Muscle of back (tissue), 11 donors: Measurements from ENCODE around the gene ZNF787. TPM values are rescaled to one million over a fixed set of nuclear protein-coding genes. Genes with fewer than 3 reads are reported as not detected.

Experiments used
- DNase-seq, 3 donors: peaks; one replicate each; pipeline versions ENCODE4 v3.0.0 to v3.0.0-alpha.2; 2013
- polyA plus RNA-seq, 10 donors: library from polyadenylated mRNA; unstranded; fragments of 120-200 nt; gene quantifications; one replicate each; pipeline ENCODE4 v1.2.1, GENCODE V29; 2013; ENCODE audit not compliant: insufficient read length in 10 of 10

ZNF787 gene
- polyA plus RNA-seq, 10 donors, result 16.0 to 27.3 (median 18.9) TPM

DNA sequence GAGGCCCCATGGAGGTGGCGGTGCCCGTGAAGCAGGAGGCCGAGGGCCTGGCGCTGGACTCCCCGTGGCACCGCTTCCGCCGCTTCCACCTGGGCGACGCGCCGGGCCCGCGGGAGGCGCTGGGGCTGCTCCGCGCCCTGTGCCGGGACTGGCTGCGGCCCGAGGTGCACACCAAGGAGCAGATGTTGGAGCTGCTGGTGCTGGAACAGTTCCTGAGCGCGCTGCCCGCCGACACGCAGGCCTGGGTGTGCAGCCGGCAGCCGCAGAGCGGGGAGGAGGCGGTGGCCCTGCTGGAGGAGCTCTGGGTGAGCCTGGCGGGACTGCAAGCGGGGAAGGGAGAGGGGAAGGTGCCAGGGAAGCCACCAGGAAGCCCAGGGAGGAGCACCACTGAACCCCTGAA is 25.8 kb upstream of the ZNF787 start:
- DNase-seq, result peak in 1 of 3 donors; percentile 30

- no peak for DNase-seq
These were observed 24.6 kb upstream of the ZNF787 start for GRCh38 chr19:56145698-56146097.

DNA sequence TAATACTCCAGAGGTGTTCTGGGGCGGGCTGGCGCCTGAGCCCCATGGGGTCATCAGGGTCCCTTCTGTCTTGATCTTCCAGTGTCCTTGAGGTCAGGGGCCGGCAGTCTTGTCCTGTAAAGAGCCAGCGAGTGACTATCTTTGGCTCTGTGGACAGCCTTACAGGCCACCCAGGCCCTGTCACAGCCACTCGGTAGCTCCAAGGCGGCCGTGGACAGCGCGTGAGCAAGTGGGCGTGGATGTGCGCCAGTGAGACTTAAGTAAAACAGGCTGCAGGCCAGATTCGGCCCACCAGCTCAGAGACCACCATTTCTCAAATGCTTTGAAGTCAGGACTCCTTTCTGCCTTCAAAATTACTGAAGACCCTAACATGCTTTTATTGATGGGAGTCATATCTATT is 23.7 kb upstream of the ZNF787 start:
- DNase-seq, result no peak

- no peak for DNase-seq
These were observed 23.3 kb upstream of the ZNF787 start for GRCh38 chr19:56144376-56144775.

DNA sequence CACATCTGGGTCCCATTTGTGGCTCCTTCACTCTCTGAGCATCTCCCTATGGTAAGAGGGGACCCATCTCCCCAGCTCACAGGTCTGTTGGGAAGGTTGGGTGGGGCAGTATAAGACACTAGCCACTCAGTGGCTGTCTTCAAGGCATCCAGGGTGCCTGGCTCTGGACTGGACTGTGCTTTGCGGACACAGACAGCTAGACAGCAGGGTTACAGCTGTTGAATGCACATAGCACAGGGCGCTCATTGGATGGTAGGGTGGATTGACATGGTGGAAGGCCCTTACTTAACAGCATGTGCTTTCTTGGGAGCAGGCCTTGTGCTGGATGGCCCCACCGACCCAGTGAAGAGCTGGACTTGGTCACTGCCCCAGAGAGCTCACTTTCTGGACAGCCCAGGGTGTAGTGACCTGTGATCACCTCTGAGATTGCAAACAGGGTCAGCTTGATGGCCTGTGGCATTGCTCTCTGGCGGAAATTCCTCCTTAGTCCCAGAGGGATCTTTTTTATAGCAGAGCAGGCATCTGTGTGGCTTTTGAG is 21.9 kb upstream of the ZNF787 start:
- DNase-seq, result no peak

- no peak for DNase-seq
These were observed 21.1 kb upstream of the ZNF787 start for GRCh38 chr19:56142087-56142787.

- peak in 1 of 3 donors; percentile 55 for DNase-seq
These were observed 20.4 kb upstream of the ZNF787 start for GRCh38 chr19:56141417-56141993.

DNA sequence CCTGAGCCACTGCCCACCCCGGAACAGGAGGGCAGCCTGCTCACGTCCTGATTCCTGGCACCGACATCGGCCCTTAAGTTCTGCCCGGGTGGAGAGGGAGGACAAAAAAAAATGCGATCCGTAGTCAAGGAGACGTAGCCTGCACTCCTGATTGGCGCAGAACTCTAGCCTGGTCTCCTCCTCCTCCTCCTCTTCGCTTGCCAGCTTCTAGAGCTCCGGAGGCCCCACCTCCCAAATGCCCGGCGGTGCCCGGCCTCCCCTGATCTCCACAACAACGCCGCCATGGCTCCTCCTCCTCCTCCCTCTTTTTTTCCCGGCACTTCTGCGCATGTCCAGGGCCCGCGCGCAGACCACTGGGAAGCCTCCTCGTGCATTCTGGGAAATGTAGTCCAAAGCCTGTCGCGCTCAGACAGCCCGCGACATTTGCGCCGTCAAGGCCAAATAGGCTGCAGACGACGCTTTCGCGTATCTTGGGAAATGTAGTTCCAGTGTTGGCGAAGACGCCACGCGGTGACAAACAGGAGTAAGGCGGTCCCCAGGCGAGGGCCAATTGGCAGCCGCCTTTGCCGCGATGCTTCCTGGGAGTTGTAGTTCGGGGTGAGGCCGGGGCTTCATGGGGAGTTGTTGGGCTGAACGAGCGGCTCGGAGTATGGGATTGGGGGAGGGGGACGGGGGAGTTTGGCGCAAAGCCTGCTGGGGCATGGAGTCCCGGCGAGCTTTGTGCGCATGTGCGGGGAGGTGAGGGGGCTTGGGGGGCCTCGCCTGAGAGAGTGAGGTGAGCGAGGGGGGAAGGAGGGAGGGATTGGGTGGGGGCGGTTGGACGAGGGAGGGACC is 19.7 kb upstream of the ZNF787 start, which contains the start of gene ZNF444:
Gene ZNF444, plus strand, starts transcription at position 705 of the 834 bp plus-strand sequence. CDS start 5,625 bp downstream, outside the sequence.
- DNase-seq, result peak; percentile 99

DNA sequence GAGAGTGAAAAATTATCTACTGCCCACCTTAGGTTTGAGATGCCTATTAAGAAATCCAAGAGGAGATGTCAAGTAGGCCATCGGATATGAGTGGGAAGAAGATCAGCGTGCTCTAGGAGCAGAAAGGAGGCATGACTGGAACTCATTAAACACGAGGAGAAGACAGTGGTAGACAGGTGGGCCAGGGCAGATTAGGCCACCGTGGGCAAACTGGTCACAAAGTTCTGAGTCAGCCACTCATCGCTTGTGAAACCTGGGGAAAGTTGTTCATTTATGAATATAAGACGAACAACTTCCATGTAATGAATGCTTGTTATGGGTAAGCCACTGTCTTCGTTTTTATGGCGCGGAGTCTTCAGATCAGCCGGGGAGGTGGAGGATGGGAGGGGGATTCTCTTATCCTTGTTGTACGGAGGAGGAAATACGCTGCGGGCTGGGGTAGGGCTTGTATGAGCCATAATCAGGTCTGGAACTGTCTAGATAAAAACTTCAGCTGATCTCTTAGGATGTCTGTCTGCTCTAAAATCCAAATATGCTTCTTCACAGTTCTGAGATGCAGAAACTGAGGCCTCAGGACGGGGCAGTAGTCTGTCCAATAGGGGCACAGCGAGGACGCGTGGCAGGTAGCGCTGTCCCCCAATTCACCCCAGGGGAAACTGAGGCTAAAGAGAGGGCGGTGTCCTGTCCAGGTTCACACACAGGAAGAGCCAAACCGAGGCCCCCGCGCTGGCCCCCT is 18.9 kb upstream of the ZNF787 start:
- no peak for DNase-seq

GRCh38 chr19:56138069-56138468 is 17.0 kb upstream of the ZNF787 start:
- no peak for DNase-seq

DNA sequence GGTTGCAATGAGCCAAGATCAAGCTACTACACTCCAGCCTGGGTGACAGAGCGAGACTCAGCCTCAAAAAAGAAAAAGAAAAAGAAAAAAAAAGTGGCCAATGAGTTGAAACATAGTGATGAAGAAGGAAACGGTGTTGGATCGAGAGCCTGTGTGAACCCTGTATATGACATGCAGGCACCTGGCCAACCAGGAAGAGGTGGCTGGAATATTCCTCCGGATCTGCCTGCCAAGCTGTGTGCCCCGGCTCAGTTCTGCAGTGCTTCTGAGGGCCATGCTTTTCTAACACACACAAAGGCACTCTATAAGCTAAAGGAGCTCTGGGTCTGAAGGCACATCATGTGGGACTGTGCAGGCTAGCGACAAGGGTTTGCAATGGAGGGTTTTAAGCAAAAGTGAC is 16.3 kb upstream of the ZNF787 start:
- no peak for DNase-seq

DNA sequence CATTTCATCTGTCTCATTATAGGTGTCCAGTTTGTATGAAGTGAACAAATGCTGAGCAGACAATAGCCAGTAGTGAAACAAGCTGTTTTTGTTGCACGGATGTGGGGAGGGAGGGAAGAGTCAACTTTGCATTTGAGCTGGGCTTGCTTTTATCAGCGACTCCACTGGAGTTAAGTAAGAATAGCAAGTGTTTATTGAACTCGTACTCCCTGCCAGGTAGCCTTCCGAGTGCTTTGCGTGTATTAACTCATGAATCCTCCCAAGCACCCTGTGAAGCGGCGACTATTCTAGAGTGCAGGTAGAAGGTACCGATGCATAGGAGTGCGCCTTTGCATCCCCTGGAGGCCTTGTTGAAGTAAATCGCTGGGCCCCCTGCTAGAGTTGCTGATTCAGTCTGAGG is 15.3 kb upstream of the ZNF787 start:
- DNase-seq, result no peak

- no peak for DNase-seq
These were observed 13.5 kb upstream of the ZNF787 start for GRCh38 chr19:56134654-56134921.

DNA sequence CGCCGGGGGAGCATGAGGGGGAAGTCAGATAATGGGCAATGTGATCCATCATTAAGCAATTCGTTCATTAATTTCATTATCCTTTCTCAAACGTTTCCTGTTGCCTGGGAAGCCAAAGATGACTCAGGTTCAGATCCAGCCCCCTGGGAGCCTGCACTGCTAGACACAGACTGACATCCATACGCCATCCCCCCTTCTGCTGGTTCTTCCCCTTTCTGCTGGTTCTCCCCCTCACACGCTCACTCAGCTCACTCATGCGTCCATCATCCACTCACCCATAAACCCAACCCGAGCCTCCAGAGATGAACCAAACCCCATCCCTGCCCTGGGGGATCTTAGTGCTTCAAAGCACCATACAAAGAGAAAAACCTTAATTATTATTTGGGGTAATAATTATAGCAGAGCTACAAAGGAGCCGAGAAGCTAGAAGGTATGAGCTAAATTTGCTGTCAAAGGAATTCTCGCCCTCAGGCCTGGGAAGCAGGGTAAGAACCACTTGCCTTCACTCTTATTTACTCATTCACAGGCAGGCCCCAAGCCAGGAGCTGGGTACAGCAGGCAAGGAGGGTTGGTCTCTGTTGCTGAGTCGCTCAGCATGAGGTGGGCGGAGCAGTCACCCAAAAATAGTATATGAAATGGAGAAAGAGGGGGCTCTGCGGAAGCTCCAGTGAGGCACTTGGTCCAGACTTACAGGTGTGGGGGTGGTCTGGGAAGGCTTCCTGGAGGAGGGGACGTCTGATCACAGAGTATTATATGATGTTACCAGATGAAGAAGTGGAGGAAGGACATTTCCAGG is 13.0 kb upstream of the ZNF787 start:
- no peak for DNase-seq

- DNase-seq, result peak in 1 of 3 donors; percentile 50
These were observed 11.3 kb upstream of the ZNF787 start for GRCh38 chr19:56132316-56132822.

GRCh38 chr19:56131651-56132050 is 10.6 kb upstream of the ZNF787 start:
- no peak for DNase-seq

GRCh38 chr19:56130006-56130405 is 8.9 kb upstream of the ZNF787 start:
- DNase-seq, result no peak

DNA sequence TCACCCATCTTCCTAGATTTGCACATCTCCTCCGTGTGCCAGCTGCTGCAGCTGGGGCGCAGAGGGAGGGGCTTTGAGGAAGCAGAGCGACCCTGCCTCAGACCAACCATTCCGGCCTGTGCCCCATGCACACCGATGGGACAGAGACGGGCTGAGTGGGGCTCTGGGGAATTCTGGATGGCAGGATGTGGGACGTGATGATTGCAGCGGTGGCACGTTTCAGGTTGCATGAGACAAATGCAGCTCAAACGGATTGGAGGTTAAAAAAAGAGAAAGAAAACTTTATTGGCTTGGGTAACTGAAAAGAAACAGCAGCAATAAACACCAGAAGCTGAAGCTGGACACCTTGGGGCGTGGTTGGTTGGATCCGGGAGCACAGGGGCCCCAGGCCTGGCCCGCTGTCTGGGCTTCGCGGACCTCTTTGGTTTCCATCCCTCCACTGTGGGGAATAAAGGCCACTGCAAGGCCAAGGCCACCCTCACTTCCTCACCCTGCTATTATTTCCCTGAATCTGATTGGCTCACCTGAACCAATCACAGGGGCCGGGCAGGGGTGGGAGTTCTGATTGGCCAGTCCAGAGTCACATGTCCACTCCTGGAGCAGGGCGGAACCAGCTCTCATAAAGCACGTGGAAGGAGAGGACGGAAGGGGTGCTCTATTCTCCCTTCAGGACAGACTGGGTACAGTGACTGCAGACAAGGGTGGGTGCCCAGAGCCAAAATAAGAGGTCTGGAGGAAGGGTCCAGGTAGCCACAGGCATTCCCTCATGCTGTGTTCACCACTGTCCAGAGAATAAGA is 6.1 kb upstream of the ZNF787 start:
- peak in 1 of 3 donors; percentile 6 for DNase-seq

DNA sequence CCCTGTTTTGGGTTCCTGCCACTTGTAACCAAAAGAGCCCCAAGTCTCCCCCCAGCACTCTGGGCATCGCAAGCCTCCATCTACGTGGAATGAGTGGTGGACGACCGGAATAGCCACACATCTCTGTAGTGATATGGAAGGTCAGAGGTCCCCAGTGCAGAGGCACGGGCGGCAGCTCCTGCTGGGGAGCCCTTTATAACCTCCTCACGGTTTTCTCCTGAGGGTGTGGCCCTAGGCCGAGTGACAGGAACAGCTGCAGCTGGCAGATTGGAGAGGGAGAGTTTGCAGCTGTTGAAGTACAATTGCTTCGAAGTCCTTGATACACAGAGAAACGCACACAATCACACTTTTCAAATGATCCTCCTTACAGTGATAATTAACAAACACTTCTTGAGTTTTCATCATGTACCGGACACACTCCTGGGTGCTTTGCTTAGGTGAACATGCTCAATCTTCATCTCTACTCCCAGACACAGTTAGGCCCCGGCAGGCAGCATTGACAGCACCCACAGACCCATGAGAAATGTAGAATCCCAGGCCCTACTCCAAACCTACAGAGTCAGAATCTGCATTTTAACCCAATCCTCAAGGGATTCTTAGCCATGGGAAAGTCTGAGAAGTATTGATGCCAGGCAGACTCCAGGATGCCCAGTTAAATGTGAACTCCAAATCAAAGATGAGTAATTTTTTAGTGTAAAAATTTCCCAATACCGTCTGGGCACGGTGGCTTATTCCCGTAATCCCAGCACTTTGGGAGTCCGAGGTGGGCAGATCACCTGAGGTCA is 4.9 kb upstream of the ZNF787 start:
- DNase-seq, result peak; percentile 79 to 81 (median 79)
